Measurements from ENCODE around the gene SLC5A8.

The SLC5A8 gene

DNA sequence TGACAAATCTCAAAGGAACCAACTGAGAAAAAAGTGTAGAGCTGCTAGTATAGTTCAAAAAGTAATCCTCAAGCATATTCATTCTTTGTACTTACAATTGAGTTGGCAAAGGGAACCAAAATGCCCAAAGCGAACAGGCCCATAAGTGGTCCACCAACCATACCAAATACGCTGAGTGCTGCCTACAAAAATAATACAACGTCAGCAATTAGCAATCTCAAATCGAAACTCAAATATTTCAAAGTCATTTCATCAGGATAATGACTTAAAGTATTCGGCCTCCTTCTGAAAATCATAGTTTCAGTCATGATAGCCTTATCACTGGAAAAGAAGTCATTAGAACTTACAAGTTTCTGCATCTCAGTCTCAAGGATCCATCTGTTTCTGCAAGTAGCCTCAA lies 42.0 kb downstream of the SLC5A8 start:
- DNase-seq = no peak

GRCh38 chr12:101166866-101167265 lies 43.2 kb downstream of the SLC5A8 start:
- no peak for DNase-seq

DNA sequence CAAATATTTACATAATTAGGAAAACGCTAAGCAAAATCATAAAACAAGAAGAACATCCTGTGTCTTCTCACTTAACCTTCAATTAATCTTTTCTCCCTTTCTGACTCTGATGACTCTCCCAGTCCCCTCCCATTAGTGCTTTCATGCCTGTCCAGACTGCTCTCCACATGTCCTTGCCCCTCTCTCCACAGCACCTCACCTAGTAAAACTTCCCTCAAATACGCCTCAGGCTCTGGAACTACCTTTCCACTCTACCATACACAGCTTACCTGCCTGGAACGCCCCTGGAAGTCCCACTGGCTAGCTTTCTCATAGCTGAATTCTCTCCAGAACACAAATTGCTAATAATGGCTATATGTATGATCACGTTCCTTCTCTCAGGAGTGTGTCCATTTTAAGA lies 44.7 kb downstream of the SLC5A8 start:
- no peak for DNase-seq

- DNase-seq = peak; percentile 10
Observed at GRCh38 chr12:101145777-101146431, 64.1 kb downstream of the SLC5A8 start.

DNA sequence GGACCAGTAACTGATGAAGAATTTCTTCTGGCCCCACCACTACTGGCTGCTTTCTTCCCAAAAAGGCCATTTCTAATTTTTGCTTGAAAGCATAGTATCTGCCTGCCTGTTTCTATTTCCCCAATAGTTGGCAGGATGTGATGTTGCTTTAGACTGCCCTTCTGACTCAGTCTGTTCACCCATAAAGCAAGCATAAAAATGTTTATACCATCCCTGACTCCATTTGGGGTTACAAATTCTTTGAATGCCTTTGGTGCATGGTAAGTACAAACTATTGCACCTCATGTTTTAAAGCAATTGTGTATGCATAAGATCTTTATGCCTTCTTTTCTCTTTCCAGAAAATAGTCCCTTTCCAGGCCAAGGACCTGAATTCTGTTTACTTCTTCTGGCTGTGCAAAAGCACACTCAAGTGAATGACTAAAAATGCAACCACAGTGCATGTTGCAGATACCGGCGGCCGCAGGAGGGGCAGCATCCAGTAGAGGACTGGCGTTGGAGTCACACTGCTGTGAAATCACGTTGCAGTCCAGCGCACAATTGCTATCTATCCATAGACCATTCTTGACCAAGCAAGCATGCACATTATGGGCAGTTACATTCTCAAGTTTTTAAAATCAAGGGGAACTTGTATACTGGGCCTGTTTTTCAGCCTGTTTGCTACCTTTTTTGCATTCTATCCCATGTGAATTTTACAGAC lies 82.4 kb downstream of the SLC5A8 start:
- no peak for DNase-seq

DNA sequence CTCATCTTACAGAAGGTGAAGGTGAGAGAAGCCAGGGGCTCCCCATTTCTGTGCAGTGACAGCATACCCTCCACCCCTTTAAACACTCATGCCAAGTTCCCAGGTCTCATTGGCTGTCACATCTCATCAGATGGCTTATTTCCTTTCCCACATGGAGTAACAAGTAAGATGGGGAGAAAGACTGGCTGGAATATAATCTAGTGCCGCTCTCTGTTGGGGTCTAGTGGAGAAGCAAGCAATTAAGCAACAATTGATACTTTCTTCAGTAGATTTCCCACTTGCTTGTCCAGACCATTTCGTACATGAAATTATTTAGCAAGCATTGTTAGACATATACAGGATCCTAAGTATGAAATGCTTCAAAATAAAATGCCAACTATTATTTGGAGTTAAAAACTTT lies 92.2 kb downstream of the SLC5A8 start:
- DNase-seq = no peak

- peak; percentile 32 for DNase-seq
Observed at GRCh38 chr12:101116911-101117310, 93.1 kb downstream of the SLC5A8 start.

DNA sequence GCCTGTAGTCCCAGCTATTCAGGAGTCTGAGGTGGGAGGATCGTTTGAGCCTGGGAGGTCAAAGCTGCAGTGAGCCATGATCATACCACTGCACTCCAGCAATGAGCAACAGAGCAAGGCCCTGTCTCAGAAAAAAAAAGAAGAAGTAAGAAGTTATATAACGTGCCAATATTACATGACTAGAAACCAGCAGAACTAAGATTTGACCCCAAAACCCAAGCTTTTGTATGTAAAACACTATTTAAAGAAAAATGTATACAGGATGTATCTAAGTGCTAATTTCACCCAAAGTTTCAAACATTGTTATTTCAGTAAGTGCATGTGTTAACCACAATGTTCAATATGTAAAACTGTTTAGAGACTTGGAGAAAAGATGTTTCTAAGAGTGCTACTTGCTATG lies 94.7 kb downstream of the SLC5A8 start:
- no peak for DNase-seq

GRCh38 chr12:101111441-101111840 lies 98.6 kb downstream of the SLC5A8 start:
- no peak for DNase-seq

- DNase-seq = no peak
Observed at GRCh38 chr12:101110866-101111265, 99.2 kb downstream of the SLC5A8 start.

GRCh38 chr12:101108130-101108529 lies 101.9 kb downstream of the SLC5A8 start:
- DNase-seq = no peak

DNA sequence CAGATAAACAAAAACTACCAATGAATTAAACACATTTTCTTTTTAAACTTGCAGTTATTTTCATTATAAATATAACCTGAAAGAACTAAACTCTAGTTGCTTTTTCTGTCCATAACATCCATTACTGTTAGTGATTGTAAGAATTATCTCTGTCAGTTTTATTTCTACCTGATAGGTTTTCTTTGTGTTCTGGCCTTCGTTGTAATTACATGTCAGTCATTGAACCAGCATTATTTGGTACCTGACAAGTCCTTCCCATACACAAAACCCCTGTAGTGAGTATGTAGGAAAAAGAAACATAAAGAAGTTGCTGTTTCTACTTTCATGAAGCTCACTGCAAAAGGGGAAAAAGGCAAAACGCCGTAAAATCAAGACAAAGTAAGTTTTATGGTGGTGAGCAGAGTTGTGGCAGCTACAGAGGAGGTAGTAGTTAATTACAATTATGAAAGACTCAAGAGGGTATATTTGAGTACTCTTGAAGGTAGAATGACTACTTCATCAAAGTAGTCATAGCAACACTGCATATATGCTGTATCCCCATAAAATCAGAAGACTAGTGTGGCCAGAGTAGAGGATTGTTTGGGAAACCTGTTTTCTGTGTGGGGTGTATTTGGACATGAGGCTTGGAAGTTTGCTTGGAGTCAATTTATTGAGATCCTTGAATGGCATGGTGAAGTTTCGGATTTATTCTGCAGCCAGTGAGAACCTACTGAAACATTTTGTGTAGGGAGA lies 102.8 kb downstream of the SLC5A8 start:
- no peak for DNase-seq
